ENCODE data around the gene ADGRA1. TPM values are rescaled to one million over a fixed set of nuclear protein-coding genes. Genes with fewer than 3 reads are reported as not detected.

ADGRA1 gene
- total RNA-seq, 2 donors from 2014 or later, result 0.24 to 1.0 TPM

DNA sequence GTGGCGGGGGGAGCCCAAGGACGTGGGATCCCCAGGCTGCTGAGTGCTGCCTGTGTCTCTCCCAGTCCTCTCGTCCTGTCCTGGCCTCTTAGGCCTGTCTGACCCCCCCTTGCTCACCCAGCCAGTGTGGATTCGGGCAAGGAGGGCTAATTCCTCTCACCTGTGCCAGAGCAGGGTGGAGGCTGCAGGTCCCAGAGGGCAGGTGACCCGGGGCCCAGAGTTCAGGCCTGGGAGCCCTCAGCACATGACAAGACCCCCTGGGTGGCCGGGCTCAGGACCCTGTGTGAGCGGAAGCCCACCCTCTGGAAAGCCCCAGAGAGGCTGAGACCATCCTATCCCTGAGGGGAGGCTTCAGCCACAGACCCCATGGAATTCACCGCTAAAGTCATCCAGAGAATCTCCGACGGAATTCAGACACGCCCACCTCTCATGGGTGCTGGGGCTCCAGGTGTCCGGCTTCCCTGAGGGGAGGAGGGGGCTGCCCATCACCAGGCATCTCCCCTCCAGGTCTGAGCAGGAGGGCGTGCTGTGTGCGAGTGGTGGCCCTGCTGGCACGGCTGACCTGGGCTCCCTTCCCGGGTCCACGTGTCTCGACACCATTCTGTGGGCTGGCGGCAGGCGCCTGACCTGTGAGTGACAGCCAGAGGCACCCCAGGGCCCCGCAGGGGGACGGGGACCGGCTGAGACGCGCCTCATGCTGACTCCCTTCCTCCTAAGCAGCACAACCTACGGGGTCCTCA lies 77.3 kb downstream of the ADGRA1 start:
- Histone ChIP-seq H3K9ac (ENCODE audit: extremely low read depth, low read length, poor library complexity, severe bottlenecking) (no peak overlapping the region), H3K27ac (ENCODE audit: low read depth, low read length) (no peak overlapping the region), H3K4me3 (ENCODE audit: low read length) (no peak overlapping the region), H3K27me3 (ENCODE audit: control insufficient read depth, insufficient read depth, low read length, poor library complexity, severe bottlenecking) (peaks cover 14% of the 10 kb centered on the region), H3K36me3 (ENCODE audit: control insufficient read depth, insufficient read depth, low read length) (no peaks in the 10 kb centered on the region), H3K4me1 (ENCODE audit: control insufficient read depth, insufficient read depth, low read length) (no peaks in the 10 kb centered on the region), H3K9me3 (ENCODE audit: control insufficient read depth, low read length) (no peaks in the 10 kb centered on the region)
- H3K27ac Mint-ChIP-seq, result no peak overlapping the region
- TF ChIP-seq, protein P1, sequence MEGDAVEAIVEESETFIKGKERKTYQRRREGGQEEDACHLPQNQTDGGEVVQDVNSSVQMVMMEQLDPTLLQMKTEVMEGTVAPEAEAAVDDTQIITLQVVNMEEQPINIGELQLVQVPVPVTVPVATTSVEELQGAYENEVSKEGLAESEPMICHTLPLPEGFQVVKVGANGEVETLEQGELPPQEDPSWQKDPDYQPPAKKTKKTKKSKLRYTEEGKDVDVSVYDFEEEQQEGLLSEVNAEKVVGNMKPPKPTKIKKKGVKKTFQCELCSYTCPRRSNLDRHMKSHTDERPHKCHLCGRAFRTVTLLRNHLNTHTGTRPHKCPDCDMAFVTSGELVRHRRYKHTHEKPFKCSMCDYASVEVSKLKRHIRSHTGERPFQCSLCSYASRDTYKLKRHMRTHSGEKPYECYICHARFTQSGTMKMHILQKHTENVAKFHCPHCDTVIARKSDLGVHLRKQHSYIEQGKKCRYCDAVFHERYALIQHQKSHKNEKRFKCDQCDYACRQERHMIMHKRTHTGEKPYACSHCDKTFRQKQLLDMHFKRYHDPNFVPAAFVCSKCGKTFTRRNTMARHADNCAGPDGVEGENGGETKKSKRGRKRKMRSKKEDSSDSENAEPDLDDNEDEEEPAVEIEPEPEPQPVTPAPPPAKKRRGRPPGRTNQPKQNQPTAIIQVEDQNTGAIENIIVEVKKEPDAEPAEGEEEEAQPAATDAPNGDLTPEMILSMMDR (conservative IDR thresholded peaks at IDR 0.05), result no peak
- no peaks in the 10 kb centered on the region for H3K9me3 Mint-ChIP-seq
- 89 to 92% methylated on average over 20 to 26 of the region's 26 CpGs for WGBS, 2 experiments (ENCODE audit: insufficient coverage in 1 of 2, insufficient read length in 1 of 2)
- no peak overlapping the region for H3K4me3 Mint-ChIP-seq
- peaks cover 20% of the 10 kb centered on the region for H3K36me3 Mint-ChIP-seq (ENCODE audit: low read depth)
- peaks cover 4% of the 10 kb centered on the region for H3K27me3 Mint-ChIP-seq (ENCODE audit: insufficient read depth)
- DNase-seq, result no peak
- no peaks in the 10 kb centered on the region for H3K4me1 Mint-ChIP-seq

DNA sequence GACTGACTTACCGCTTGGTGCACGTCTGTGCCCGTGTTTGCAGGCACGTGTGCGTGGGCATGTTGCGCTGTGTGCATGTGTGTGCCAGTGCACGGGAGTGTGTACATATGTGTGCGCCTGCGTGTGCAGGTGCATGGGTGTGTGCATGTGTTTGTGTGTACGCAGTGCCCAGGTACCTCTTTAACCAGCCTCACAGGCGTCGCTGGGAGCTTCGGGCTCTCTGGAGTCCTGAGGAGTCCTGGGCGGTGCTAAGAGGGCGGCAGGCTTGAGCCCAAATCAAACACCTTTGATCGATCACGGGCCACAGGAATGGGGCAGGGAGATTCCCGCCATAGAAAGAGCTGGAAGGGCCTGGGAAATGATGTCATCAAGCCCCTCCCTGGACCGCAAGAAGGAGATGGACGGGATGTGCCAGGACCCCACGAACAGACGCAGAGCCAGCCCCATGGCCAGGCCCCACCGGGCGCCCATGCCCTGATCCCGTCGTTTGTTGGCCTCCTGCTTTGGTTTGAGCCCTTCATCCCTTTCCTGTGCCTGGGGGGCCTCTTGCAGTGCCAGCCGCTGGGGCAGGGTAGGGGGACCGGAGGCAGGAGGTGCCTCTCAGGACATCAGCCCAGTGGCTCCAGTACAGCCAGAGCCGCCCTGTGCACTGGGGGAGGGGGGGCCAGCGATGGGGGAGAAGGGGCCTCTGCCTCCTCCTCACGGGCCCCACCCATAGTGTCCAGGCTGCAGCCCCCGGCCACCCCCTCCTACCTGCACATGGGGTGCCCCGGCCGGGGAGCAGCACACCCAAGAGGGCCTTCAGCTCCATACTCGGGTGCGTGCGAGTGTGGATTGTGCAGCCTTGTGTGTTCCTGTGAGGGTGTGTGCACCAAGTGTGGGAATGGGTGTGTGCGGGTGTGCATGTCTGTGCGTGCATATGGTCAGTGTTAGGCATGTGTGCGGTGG lies 78.1 kb downstream of the ADGRA1 start:
- H3K27me3 Mint-ChIP-seq (ENCODE audit: insufficient read depth), result peaks cover 4% of the 10 kb centered on the region
- TF ChIP-seq, protein P1 (conservative IDR thresholded peaks at IDR 0.05), result no peak
- H3K36me3 Mint-ChIP-seq (ENCODE audit: low read depth), result peaks cover 21% of the 10 kb centered on the region
- H3K4me3 ChIP-seq (ENCODE audit: low read length), result no peak overlapping the region
- H3K27me3 ChIP-seq (ENCODE audit: control insufficient read depth, insufficient read depth, low read length, poor library complexity, severe bottlenecking), result peaks cover 9% of the 10 kb centered on the region
- no peak for DNase-seq
- H3K4me3 Mint-ChIP-seq, result no peak overlapping the region
- no peaks in the 10 kb centered on the region for H3K4me1 ChIP-seq (ENCODE audit: control insufficient read depth, insufficient read depth, low read length)
- no peak overlapping the region for H3K9ac ChIP-seq (ENCODE audit: extremely low read depth, low read length, poor library complexity, severe bottlenecking)
- no peaks in the 10 kb centered on the region for H3K36me3 ChIP-seq (ENCODE audit: control insufficient read depth, insufficient read depth, low read length)
- no peaks in the 10 kb centered on the region for H3K9me3 Mint-ChIP-seq
- no peak overlapping the region for H3K27ac ChIP-seq (ENCODE audit: low read depth, low read length)
- H3K4me1 Mint-ChIP-seq, result no peaks in the 10 kb centered on the region
- no peak overlapping the region for H3K27ac Mint-ChIP-seq
- WGBS, 2 experiments (ENCODE audit: insufficient coverage in 1 of 2, insufficient read length in 1 of 2), result 95 to 97% methylated on average over 27 to 38 of the region's 40 CpGs
- H3K9me3 ChIP-seq (ENCODE audit: control insufficient read depth, low read length), result no peaks in the 10 kb centered on the region

DNA sequence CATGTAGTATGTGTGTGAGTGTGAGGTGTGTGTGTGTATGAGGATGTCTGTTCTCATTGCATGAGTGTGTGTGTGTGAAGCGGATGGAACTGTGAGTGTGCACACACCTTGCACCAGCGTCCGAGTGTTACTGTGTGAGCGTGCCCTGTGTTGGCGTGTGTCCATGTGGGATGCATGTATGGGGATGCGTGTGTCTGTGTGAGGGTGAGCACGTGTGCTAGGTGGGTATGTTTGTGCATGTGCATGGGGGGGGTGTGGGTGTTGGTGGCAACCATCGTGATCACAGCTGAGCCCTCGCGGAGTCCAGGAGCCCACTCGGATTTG lies 78.7 kb downstream of the ADGRA1 start:
- DNase-seq, result no peak
- TF ChIP-seq, protein P1 (conservative IDR thresholded peaks at IDR 0.05), result no peak
- no peaks in the 10 kb centered on the region for H3K4me1 Mint-ChIP-seq
- 92 to 94% methylated on average over 4 to 11 of the region's 11 CpGs for WGBS, 2 experiments (ENCODE audit: insufficient coverage in 1 of 2, insufficient read length in 1 of 2)
- no peaks in the 10 kb centered on the region for H3K4me1 ChIP-seq (ENCODE audit: control insufficient read depth, insufficient read depth, low read length)
- H3K27ac Mint-ChIP-seq, result no peak overlapping the region
- no peak overlapping the region for H3K27ac ChIP-seq (ENCODE audit: low read depth, low read length)
- no peaks in the 10 kb centered on the region for H3K36me3 ChIP-seq (ENCODE audit: control insufficient read depth, insufficient read depth, low read length)
- no peaks in the 10 kb centered on the region for H3K9me3 ChIP-seq (ENCODE audit: control insufficient read depth, low read length)
- no peaks in the 10 kb centered on the region for H3K9me3 Mint-ChIP-seq
- H3K27me3 Mint-ChIP-seq (ENCODE audit: insufficient read depth), result no peaks in the 10 kb centered on the region
- H3K36me3 Mint-ChIP-seq (ENCODE audit: low read depth), result peaks cover 21% of the 10 kb centered on the region
- H3K9ac ChIP-seq (ENCODE audit: extremely low read depth, low read length, poor library complexity, severe bottlenecking), result no peak overlapping the region
- H3K27me3 ChIP-seq (ENCODE audit: control insufficient read depth, insufficient read depth, low read length, poor library complexity, severe bottlenecking), result peaks cover 2% of the 10 kb centered on the region
- no peak overlapping the region for H3K4me3 Mint-ChIP-seq
- no peak overlapping the region for H3K4me3 ChIP-seq (ENCODE audit: low read length)

All from endodermal cell (in vitro differentiated cells).